Liver (tissue), 9 donors: ENCODE measurements around the gene MTA3. TPM values are rescaled to one million over a fixed set of nuclear protein-coding genes. Genes with fewer than 3 reads are reported as not detected.

Source experiments
- DNase-seq: peaks from one replicate; pipeline ENCODE4 v3.0.0-alpha.2; 2017; ENCODE audit warnings: low spot score
- H3K27ac ChIP-seq, 2 donors: one replicate each; pipeline ENCODE4 v1.7.0; 2013; ENCODE audit warnings: inconsistent platforms in 2 of 2, low read length in 2 of 2, control low read depth in 1 of 2, low read depth in 1 of 2, mild to moderate bottlenecking in 1 of 2
- H3K27me3 ChIP-seq, 4 donors: one replicate each; pipeline versions ENCODE4 v1.6.1 to v1.7.0; 2013; ENCODE audit warnings: low read length in 3 of 4, inconsistent platforms in 1 of 4, mild to moderate bottlenecking in 1 of 4, moderate library complexity in 1 of 4; ENCODE audit not compliant: control insufficient read depth in 4 of 4, insufficient read depth in 4 of 4
- H3K36me3 ChIP-seq, 4 donors: one replicate each; pipeline versions ENCODE4 v1.6.1 to v1.7.0; 2013; ENCODE audit warnings: low read length in 3 of 4, mild to moderate bottlenecking in 3 of 4, low read depth in 1 of 4, moderate library complexity in 1 of 4; ENCODE audit not compliant: control insufficient read depth in 4 of 4, insufficient read depth in 3 of 4
- H3K4me1 ChIP-seq, 4 donors: one replicate each; pipeline versions ENCODE4 v1.6.1 to v1.7.0; 2013; ENCODE audit warnings: low read length in 3 of 4, mild to moderate bottlenecking in 3 of 4, moderate library complexity in 1 of 4; ENCODE audit not compliant: control insufficient read depth in 4 of 4, insufficient read depth in 4 of 4
- H3K4me3 ChIP-seq, 3 donors: one replicate each; pipeline versions ENCODE4 v1.6.1 to v1.7.0; 2013; ENCODE audit warnings: low read length in 3 of 3, control low read depth in 1 of 3, low read depth in 1 of 3, mild to moderate bottlenecking in 1 of 3
- H3K9ac ChIP-seq, 2 donors: one replicate each; pipeline ENCODE4 v1.7.0; 2013; ENCODE audit warnings: low read length in 2 of 2, mild to moderate bottlenecking in 2 of 2, moderate library complexity in 2 of 2, control low read depth in 1 of 2, low read depth in 1 of 2
- H3K9me3 ChIP-seq, 4 donors: one replicate each; pipeline versions ENCODE4 v1.6.1 to v1.7.0; 2013; ENCODE audit warnings: low read length in 3 of 4; ENCODE audit not compliant: control insufficient read depth in 4 of 4
- EGR1 ChIP-seq, 2 donors: IDR thresholded peaks; 2 replicates each; pipeline ENCODE4 v1.6.1; 2016 to 2018; ENCODE audit warnings: antibody characterized with exemption in 2 of 2, low read depth in 2 of 2
- FOXA1 ChIP-seq: IDR thresholded peaks from 2 replicates; pipeline ENCODE4 v1.6.1; 2016; ENCODE audit warnings: antibody characterized with exemption
- FOXA2 ChIP-seq: IDR thresholded peaks from 2 replicates; pipeline ENCODE4 v1.6.1; 2016; ENCODE audit warnings: antibody characterized with exemption
- GABPA ChIP-seq, 2 donors: IDR thresholded peaks in 1 of 2; conservative IDR thresholded peaks in 1 of 2; 2 replicates each; pipeline ENCODE4 v1.6.1; 2016; ENCODE audit warnings: antibody characterized with exemption in 2 of 2, mild to moderate bottlenecking in 1 of 2, moderate library complexity in 1 of 2
- HNF4A ChIP-seq, 2 donors: conservative IDR thresholded peaks; 2 replicates each; pipeline ENCODE4 v1.6.1; 2016; ENCODE audit warnings: antibody characterized with exemption in 2 of 2, mild to moderate bottlenecking in 2 of 2
- HNF4G ChIP-seq: IDR thresholded peaks from 2 replicates; pipeline ENCODE4 v1.6.1; 2016; ENCODE audit warnings: antibody characterized with exemption
- JUND ChIP-seq, 2 donors: IDR thresholded peaks; 2 replicates each; pipeline ENCODE4 v1.6.1; 2016; ENCODE audit warnings: antibody characterized with exemption in 2 of 2
- NR2F2 ChIP-seq: IDR thresholded peaks from 2 replicates; pipeline ENCODE4 v1.6.1; 2016; ENCODE audit warnings: antibody characterized with exemption
- RAD21 ChIP-seq, 2 donors: IDR thresholded peaks; 2 replicates each; pipeline ENCODE4 v1.6.1; 2016; ENCODE audit warnings: antibody characterized with exemption in 2 of 2, mild to moderate bottlenecking in 2 of 2
- RXRA ChIP-seq, 2 donors: IDR thresholded peaks; 2 replicates each; pipeline ENCODE4 v1.6.1; 2017 to 2018; ENCODE audit warnings: antibody characterized with exemption in 2 of 2, mild to moderate bottlenecking in 1 of 2
- SP1 ChIP-seq: IDR thresholded peaks from 2 replicates; pipeline ENCODE4 v1.6.1; 2018; ENCODE audit warnings: antibody characterized with exemption, mild to moderate bottlenecking
- YY1 ChIP-seq: IDR thresholded peaks from 2 replicates; pipeline ENCODE4 v1.6.1; 2016; ENCODE audit warnings: antibody characterized with exemption, mild to moderate bottlenecking
- WGBS: extraction: QIAGEN DNeasy Blood & Tissue Kit; methylation state at CpG from one replicate; pipeline ENCODE4 v1.1.7; 2013; 5-methylcytosine and 5-hydroxymethylcytosine counted together
- polyA plus RNA-seq, 2 donors: library from polyadenylated mRNA; stranded (reverse) in 1 of 2; unstranded in 1 of 2; fragments of 200-250 nt in 1 of 2; fragments of >200 nt in 1 of 2; fragmentation: Nextera tagmentation in 1 of 2; extraction: Ambion mirVana in 1 of 2; gene quantifications; one replicate each; pipeline versions ENCODE4 v1.2.1 to v1.2.3, GENCODE V29; 2013 to 2015
- total RNA-seq, 2 donors: library from RNA; depleted of rRNA; stranded (reverse); fragments of >200 nt; gene quantifications; one replicate each; pipeline ENCODE4 v1.2.3, GENCODE V29; 2014
- TF ChIP-seq, protein P1 (sequence below): IDR thresholded peaks from 2 replicates; pipeline ENCODE4 v1.6.1; 2016; ENCODE audit warnings: antibody characterized with exemption, mild to moderate bottlenecking
- TF ChIP-seq, protein P2 (sequence below): fragments of 150-350 bp; IDR thresholded peaks from 2 replicates; pipeline ENCODE4 v1.5.1; 2017; ENCODE audit warnings: improper control_type of control experiment, low read depth, low read length; ENCODE audit not compliant: missing input control
- TF ChIP-seq, protein P3 (sequence below): IDR thresholded peaks from 2 replicates; pipeline ENCODE4 v1.6.1; 2016; ENCODE audit warnings: antibody characterized with exemption
- TF ChIP-seq, protein P4 (sequence below): IDR thresholded peaks from 2 replicates; pipeline ENCODE4 v1.6.1; 2016; ENCODE audit warnings: antibody characterized with exemption
- TF ChIP-seq, protein P5 (sequence below): IDR thresholded peaks from 2 replicates; pipeline ENCODE4 v1.6.1; 2016; ENCODE audit warnings: antibody characterized with exemption
- donor health status: healthy.
- donor health status: healthy.
- donor health status: healthy.
- donor health status: healthy.
- donor health status: healthy.

MTA3 gene
- total and polyA plus RNA-seq, 4 donors, result 5.5 to 10.3 (median 6.8) TPM

DNA sequence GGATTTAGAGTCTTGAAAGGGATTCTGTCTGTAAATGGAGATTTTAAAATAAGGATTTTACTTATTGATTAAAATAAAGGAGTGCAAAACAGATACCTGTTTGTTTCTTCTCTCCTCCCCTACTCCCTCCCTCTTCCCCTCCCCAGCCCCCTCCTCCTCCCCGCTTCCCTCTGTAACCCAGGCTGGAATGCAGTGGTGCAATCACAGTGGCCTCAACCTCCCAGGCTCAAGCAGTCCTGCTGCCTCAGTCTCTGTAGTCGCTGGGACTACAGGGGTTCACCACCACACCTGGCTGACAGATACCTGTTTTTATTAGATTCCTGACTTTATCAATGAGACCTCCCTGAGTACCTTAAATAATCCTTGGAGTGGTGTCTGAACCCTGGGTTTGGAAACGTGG lies 138.4 kb downstream of the MTA3 start:
- WGBS, result 88% methylated on average over 3 of the region's 3 CpGs
- H3K4me3 ChIP-seq, result no peak overlapping the region
- no peak overlapping the region for H3K27ac ChIP-seq
- no peak for DNase-seq
- no peaks in the 10 kb centered on the region for H3K27me3 ChIP-seq
- no peaks in the 10 kb centered on the region for H3K4me1 ChIP-seq
- H3K36me3 ChIP-seq, result peaks cover 0 to 8% (median 6%) of the 10 kb centered on the region in 4 donors
- H3K9me3 ChIP-seq, result no peaks in the 10 kb centered on the region
- TF ChIP-seq RXRA (IDR thresholded peaks at IDR 0.05) (no peak), GABPA (IDR thresholded peaks at IDR 0.05 in 1 of 2, conservative IDR thresholded peaks at IDR 0.05 in 1 of 2) (no peak), FOXA1 (no peak), HNF4G (no peak), FOXA2 (no peak), JUND (IDR thresholded peaks at IDR 0.05) (no peak), YY1 (no peak), NR2F2 (no peak)
- TF ChIP-seq, protein P1, sequence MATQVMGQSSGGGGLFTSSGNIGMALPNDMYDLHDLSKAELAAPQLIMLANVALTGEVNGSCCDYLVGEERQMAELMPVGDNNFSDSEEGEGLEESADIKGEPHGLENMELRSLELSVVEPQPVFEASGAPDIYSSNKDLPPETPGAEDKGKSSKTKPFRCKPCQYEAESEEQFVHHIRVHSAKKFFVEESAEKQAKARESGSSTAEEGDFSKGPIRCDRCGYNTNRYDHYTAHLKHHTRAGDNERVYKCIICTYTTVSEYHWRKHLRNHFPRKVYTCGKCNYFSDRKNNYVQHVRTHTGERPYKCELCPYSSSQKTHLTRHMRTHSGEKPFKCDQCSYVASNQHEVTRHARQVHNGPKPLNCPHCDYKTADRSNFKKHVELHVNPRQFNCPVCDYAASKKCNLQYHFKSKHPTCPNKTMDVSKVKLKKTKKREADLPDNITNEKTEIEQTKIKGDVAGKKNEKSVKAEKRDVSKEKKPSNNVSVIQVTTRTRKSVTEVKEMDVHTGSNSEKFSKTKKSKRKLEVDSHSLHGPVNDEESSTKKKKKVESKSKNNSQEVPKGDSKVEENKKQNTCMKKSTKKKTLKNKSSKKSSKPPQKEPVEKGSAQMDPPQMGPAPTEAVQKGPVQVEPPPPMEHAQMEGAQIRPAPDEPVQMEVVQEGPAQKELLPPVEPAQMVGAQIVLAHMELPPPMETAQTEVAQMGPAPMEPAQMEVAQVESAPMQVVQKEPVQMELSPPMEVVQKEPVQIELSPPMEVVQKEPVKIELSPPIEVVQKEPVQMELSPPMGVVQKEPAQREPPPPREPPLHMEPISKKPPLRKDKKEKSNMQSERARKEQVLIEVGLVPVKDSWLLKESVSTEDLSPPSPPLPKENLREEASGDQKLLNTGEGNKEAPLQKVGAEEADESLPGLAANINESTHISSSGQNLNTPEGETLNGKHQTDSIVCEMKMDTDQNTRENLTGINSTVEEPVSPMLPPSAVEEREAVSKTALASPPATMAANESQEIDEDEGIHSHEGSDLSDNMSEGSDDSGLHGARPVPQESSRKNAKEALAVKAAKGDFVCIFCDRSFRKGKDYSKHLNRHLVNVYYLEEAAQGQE, result no peak
- TF ChIP-seq, protein P2, sequence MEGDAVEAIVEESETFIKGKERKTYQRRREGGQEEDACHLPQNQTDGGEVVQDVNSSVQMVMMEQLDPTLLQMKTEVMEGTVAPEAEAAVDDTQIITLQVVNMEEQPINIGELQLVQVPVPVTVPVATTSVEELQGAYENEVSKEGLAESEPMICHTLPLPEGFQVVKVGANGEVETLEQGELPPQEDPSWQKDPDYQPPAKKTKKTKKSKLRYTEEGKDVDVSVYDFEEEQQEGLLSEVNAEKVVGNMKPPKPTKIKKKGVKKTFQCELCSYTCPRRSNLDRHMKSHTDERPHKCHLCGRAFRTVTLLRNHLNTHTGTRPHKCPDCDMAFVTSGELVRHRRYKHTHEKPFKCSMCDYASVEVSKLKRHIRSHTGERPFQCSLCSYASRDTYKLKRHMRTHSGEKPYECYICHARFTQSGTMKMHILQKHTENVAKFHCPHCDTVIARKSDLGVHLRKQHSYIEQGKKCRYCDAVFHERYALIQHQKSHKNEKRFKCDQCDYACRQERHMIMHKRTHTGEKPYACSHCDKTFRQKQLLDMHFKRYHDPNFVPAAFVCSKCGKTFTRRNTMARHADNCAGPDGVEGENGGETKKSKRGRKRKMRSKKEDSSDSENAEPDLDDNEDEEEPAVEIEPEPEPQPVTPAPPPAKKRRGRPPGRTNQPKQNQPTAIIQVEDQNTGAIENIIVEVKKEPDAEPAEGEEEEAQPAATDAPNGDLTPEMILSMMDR, result no peak
- TF ChIP-seq, protein P3, sequence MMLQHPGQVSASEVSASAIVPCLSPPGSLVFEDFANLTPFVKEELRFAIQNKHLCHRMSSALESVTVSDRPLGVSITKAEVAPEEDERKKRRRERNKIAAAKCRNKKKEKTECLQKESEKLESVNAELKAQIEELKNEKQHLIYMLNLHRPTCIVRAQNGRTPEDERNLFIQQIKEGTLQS, result no peak
- no peak overlapping the region for H3K9ac ChIP-seq

DNA sequence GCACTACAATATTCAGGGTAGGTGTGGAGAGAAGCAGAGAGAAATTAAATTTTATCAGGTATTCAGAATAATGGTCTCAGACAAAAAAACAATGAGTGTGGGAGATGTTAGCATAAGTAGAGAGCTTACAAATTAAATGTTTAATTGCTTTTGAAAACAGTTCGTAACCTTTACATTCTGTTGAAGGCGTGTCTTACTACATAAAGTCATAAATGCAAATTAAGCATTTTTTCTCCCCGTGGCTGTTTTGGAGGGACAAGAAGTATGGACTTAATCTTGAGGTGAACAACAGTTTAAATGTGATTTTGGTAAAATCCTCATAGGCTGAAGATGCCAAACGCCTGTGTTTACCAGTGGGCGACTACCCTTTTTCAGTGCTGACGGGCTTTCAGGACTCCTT lies 139.7 kb downstream of the MTA3 start:
- Histone ChIP-seq H3K9ac (no peak overlapping the region), H3K36me3 (peaks cover 0 to 8% (median 6%) of the 10 kb centered on the region in 4 donors)
- 66% methylated on average over 6 of the region's 6 CpGs for WGBS

More for the DNA sequence above, 139.7 kb downstream of the MTA3 start:
- no peaks in the 10 kb centered on the region for H3K9me3 ChIP-seq
- H3K4me3 ChIP-seq, result no peak overlapping the region
- no peak overlapping the region for H3K27ac ChIP-seq
- no peaks in the 10 kb centered on the region for H3K4me1 ChIP-seq
- TF ChIP-seq, protein P3, result no peak
- TF ChIP-seq JUND (IDR thresholded peaks at IDR 0.05) (no peak), SP1 (no peak), YY1 (no peak), FOXA2 (no peak), HNF4G (no peak), GABPA (IDR thresholded peaks at IDR 0.05 in 1 of 2, conservative IDR thresholded peaks at IDR 0.05 in 1 of 2) (no peak), RXRA (IDR thresholded peaks at IDR 0.05) (no peak), EGR1 (IDR thresholded peaks at IDR 0.05; ENCODE audit: low read depth in 2 of 2) (no peak), RAD21 (IDR thresholded peaks at IDR 0.05) (no peak), HNF4A (conservative IDR thresholded peaks at IDR 0.05) (no peak), NR2F2 (no peak), FOXA1 (no peak)
- TF ChIP-seq, protein P2, result no peak
- TF ChIP-seq, protein P4, sequence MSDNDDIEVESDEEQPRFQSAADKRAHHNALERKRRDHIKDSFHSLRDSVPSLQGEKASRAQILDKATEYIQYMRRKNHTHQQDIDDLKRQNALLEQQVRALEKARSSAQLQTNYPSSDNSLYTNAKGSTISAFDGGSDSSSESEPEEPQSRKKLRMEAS, result no peak
- TF ChIP-seq, protein P5, sequence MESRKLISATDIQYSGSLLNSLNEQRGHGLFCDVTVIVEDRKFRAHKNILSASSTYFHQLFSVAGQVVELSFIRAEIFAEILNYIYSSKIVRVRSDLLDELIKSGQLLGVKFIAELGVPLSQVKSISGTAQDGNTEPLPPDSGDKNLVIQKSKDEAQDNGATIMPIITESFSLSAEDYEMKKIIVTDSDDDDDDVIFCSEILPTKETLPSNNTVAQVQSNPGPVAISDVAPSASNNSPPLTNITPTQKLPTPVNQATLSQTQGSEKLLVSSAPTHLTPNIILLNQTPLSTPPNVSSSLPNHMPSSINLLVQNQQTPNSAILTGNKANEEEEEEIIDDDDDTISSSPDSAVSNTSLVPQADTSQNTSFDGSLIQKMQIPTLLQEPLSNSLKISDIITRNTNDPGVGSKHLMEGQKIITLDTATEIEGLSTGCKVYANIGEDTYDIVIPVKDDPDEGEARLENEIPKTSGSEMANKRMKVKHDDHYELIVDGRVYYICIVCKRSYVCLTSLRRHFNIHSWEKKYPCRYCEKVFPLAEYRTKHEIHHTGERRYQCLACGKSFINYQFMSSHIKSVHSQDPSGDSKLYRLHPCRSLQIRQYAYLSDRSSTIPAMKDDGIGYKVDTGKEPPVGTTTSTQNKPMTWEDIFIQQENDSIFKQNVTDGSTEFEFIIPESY, result no peak
- TF ChIP-seq, protein P1, result no peak
- no peaks in the 10 kb centered on the region for H3K27me3 ChIP-seq
- no peak for DNase-seq
